DMS 273 (cell line): ENCODE data around the gene MIEN1.
"Not testable (repeated sequence)": the region's sequence is repeated elsewhere in the genome, so short reads cannot be mapped to it uniquely, and the experiment has no call there.

Source experiments
- DNase-seq: peaks from one replicate; lab custom pipeline; 2025; ENCODE audit not compliant: unreplicated experiment; lab: John Stamatoyannopoulos, UW

Gene MIEN1

GRCh38 chr17:39742126-39742855, 12.0 kb upstream of the MIEN1 start:
- no peak for DNase-seq

- DNase-seq = no peak
These were observed 10.2 kb upstream of the MIEN1 start for GRCh38 chr17:39740357-39741111.

GRCh38 chr17:39739885-39740356, 9.6 kb upstream of the MIEN1 start:
- peak; percentile 27 for DNase-seq

DNA sequence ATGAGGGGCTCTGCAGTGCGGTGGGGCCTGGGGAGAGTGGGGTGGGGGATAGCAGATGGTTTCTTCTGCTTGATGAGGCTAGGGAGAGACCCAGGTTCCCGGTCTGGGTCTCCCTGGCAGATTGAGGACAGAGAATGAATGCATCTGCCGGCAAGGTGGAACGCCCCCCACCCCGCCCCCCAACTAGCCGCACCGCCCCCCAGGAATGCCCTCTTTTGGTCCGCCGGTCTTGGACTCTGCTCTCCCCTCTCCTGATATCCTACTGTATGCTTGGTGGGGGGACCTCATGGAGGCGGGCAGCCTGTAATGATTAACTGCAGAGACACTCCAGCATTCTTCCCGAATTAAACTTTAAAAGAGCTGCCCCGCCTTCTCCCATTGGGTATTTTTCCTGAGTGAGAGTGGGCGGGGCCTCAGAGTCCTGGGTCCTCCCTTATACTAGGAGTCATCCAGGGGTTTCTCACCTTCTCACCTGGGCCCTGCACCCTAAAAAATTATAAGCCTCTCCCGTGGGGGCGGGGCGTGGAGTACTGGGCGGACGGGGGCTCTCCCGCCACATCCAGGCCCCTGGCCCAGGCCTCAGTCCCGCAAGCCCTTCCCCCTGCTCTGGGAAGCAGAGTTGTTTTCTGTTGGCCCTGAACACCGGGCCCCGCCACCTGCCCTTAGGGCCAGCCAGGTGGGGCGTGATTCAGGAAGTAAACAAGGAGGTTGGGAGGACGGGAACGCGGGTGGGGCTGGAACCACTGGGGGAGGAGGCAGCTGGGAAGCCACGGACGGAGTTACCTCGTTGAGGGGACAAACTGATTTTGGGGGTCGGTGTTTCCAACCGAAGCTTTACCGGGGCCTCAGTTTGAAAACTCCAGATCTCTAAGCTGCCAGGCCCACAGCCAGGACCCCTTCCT, 8.9 kb upstream of the MIEN1 start:
- peak; percentile 64 for DNase-seq

- DNase-seq = peak; percentile 71
These were observed 8.2 kb upstream of the MIEN1 start for GRCh38 chr17:39738568-39738901.

GRCh38 chr17:39737760-39738567, 7.6 kb upstream of the MIEN1 start, which contains the start of gene GRB7:
Gene GRB7, plus strand, starts transcription at chr17:39737938. Its CDS starts 4,364 bp downstream, at chr17:39742302.
- peak; percentile 54 for DNase-seq

- no peak for DNase-seq
These were observed 7.0 kb upstream of the MIEN1 start for GRCh38 chr17:39737206-39737759.

DNA sequence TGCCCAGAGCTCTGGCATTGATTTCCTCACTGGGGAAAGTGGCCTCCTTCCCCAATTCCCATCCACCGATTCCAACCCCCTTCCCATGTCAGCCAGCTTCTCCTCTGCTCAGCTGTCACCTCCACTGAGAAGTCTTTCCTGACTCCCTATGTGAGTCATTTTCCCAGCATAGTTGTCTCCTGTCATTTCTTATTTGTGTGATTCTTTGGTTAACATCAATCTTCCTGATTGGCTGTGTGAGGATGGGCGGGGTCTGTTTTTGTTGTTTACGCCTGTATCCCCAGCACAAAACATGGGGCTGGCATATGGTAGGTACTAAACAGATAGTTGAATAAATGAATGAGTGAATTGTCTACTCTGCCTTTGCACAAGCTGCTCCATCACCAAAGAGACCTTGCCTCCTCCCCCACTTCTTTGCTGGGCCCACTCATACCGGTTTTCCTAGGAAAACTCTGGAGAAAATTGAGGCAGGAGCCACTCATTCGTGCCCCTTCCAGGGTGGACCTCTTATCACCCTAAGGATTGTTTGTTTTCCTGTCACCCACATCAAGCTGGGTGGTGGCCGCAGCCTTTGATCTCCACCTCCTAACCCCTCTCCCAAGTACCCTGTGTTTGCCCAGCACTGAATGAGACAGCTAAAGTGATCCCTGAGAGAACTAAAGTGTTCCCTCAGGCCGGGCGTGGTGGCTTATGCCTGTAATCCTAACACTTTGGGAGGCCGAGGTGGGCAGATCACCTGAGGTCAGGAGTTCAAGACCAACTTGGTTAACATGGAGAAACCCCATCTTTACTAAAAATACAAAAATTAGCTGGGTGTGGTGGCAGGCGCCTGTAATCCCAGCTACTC, 6.2 kb upstream of the MIEN1 start:
- peak; percentile 23 for DNase-seq

GRCh38 chr17:39735882-39736281, 5.5 kb upstream of the MIEN1 start:
- DNase-seq = no peak

DNA sequence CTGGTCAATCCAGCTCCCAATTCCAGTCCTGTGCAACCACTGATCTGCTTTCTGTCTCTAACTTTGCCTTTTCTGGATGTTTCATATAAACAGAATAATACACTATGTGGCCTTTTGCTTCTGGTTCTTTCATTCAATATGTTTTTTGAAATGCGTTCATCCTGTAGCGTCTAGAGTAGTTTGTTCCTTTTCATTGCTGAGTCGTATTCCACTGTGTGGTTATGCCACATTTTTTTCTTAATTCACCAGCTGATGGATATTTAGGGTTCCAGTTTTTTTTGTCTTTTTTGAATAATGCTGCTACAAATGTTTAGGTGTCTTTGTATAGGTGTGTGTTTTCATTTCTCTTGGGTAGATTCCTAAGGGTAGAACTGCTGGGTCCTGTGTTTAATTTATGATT, 2.3 kb upstream of the MIEN1 start:
- DNase-seq = no peak

GRCh38 chr17:39729280-39729851, 966 bp downstream of the MIEN1 start:
- DNase-seq = no peak

- no peak for DNase-seq
These were observed 2.8 kb downstream of the MIEN1 start for GRCh38 chr17:39727556-39727955.

GRCh38 chr17:39726617-39727016, 3.7 kb downstream of the MIEN1 start:
- DNase-seq = no peak

- not testable (repeated sequence) for DNase-seq
These were observed 4.4 kb downstream of the MIEN1 start for GRCh38 chr17:39725923-39726322.

DNA sequence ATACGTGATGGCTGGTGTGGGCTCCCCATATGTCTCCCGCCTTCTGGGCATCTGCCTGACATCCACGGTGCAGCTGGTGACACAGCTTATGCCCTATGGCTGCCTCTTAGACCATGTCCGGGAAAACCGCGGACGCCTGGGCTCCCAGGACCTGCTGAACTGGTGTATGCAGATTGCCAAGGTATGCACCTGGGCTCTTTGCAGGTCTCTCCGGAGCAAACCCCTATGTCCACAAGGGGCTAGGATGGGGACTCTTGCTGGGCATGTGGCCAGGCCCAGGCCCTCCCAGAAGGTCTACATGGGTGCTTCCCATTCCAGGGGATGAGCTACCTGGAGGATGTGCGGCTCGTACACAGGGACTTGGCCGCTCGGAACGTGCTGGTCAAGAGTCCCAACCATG, 5.6 kb downstream of the MIEN1 start:
- DNase-seq = no peak

DNA sequence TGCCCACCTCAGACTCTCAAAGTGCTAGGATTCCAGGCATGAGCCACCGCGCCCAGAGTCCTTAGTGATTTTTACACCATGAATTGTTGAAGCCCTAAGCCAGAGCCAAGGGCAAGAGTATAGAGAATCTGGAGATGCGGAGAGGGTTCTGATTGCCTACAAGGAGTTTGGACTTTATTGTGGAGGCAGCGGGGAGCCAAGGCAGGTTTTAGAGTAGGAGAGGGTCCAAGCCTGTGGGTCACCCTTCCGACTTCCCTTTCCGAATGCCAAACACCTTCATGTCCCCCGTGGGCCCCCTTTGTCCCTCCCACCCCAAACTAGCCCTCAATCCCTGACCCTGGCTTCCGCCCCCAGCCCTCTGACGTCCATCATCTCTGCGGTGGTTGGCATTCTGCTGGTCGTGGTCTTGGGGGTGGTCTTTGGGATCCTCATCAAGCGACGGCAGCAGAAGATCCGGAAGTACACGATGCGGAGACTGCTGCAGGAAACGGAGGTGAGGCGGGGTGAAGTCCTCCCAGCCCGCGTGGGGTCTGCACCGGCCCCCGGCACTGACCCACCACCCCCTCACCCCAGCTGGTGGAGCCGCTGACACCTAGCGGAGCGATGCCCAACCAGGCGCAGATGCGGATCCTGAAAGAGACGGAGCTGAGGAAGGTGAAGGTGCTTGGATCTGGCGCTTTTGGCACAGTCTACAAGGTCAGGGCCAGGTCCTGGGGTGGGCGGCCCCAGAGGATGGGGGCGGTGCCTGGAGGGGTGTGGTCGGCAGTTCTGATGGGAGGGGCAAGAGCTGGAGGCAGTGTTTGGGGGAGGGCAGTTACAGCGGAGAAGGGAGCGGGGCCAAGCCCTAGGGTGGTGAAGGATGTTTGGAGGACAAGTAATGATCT, 7.1 kb downstream of the MIEN1 start:
- DNase-seq = peak; percentile 43

DNA sequence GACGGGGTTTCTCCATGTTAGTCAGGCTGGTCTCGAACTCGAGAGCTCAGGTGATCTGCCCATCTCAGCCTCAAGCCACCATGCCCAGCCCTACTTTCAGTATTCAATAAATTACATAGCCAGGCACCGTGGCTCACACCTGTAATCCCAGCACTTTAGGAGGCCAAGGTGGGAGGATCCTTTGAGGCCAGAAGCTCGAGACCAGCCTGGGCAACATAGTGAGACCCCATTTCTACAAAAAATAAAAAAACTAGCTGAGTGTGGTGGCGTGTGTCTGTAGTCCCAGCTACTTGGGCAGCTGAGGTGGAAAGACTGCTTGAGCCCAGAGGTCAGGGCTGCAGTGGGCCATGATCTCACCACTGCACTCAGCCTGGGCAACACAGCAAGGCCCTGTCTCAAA, 8.2 kb downstream of the MIEN1 start:
- no peak for DNase-seq
